Suprapubic skin (tissue), 3 donors: ENCODE measurements around the gene CEP78.

Source experiments
- POLR2AphosphoS5 ChIP-seq, 3 donors: sonication (generic); formaldehyde crosslinking; IDR thresholded peaks; one replicate each; pipeline ENCODE4 v1.6.1; 2017; ENCODE audit warnings: antibody characterized with exemption in 3 of 3
- TF ChIP-seq, protein P1 (sequence below), 2 donors: fragments of 200-600 bp in 1 of 2; fragments of 450-650 bp in 1 of 2; sonication (generic) in 1 of 2; IDR thresholded peaks; one replicate each; pipeline ENCODE4 v1.5.1; 2016 to 2019; ENCODE audit warnings: antibody characterized with exemption in 2 of 2, mild to moderate bottlenecking in 1 of 2, moderate library complexity in 1 of 2

DNA sequence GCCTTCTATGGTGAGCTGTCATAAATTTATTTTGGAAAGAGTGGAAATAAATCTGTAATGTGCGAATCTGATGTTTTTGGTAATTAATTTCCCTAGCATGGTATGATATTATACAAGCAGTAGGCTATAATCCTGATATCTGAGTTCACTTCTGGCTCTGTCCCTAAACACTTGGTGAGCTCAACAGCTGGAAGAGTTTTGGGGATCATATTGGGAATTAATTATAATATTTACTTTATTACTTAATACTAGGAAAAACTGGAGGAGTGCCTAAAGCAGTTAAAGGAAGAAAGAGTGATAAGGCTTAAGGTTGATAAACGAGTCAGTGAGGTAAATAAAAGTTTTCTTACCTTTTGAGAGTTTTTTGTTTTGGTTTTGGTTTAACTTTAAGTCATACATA lies 26.8 kb downstream of the CEP78 start:
- TF ChIP-seq, protein P1, sequence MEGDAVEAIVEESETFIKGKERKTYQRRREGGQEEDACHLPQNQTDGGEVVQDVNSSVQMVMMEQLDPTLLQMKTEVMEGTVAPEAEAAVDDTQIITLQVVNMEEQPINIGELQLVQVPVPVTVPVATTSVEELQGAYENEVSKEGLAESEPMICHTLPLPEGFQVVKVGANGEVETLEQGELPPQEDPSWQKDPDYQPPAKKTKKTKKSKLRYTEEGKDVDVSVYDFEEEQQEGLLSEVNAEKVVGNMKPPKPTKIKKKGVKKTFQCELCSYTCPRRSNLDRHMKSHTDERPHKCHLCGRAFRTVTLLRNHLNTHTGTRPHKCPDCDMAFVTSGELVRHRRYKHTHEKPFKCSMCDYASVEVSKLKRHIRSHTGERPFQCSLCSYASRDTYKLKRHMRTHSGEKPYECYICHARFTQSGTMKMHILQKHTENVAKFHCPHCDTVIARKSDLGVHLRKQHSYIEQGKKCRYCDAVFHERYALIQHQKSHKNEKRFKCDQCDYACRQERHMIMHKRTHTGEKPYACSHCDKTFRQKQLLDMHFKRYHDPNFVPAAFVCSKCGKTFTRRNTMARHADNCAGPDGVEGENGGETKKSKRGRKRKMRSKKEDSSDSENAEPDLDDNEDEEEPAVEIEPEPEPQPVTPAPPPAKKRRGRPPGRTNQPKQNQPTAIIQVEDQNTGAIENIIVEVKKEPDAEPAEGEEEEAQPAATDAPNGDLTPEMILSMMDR (IDR thresholded peaks at IDR 0.05), result no peak
- TF ChIP-seq POLR2AphosphoS5 (IDR thresholded peaks at IDR 0.05), result no peak
